NCI-H1092 (cell line): Measurements from ENCODE around the gene GPR63.

Experiments used
- DNase-seq: peaks from one replicate; lab custom pipeline; 2025; lab: John Stamatoyannopoulos, UW

Gene GPR63

GRCh38 chr6:96821034-96821433 is 16.2 kb downstream of the GPR63 start:
- no peak for DNase-seq

GRCh38 chr6:96816301-96816817 is 20.9 kb downstream of the GPR63 start:
- no peak for DNase-seq

GRCh38 chr6:96814625-96815024 is 22.7 kb downstream of the GPR63 start:
- DNase-seq = no peak

- DNase-seq = no peak
Observed at GRCh38 chr6:96812077-96812703, 25.1 kb downstream of the GPR63 start.

- DNase-seq = no peak
Observed at GRCh38 chr6:96811670-96812069, 25.6 kb downstream of the GPR63 start.

GRCh38 chr6:96811136-96811535 is 26.1 kb downstream of the GPR63 start:
- DNase-seq = no peak

- no peak for DNase-seq
Observed at GRCh38 chr6:96809119-96809518, 28.2 kb downstream of the GPR63 start.

- DNase-seq = no peak
Observed at GRCh38 chr6:96803106-96803481, 34.2 kb downstream of the GPR63 start.

- DNase-seq = no peak
Observed at GRCh38 chr6:96795481-96795880, 41.8 kb downstream of the GPR63 start.

GRCh38 chr6:96794980-96795379 is 42.3 kb downstream of the GPR63 start:
- no peak for DNase-seq

GRCh38 chr6:96792561-96793190 is 44.6 kb downstream of the GPR63 start:
- no peak for DNase-seq

- no peak for DNase-seq
Observed at GRCh38 chr6:96789871-96790270, 47.4 kb downstream of the GPR63 start.

- peak; percentile 2 for DNase-seq
Observed at GRCh38 chr6:96787846-96788580, 49.3 kb downstream of the GPR63 start.

GRCh38 chr6:96786336-96786735 is 50.9 kb downstream of the GPR63 start:
- no peak for DNase-seq

GRCh38 chr6:96784650-96785049 is 52.6 kb downstream of the GPR63 start:
- DNase-seq = no peak

- DNase-seq = no peak
Observed at GRCh38 chr6:96783307-96783706, 54.0 kb downstream of the GPR63 start.

GRCh38 chr6:96781557-96781956 is 55.7 kb downstream of the GPR63 start:
- no peak for DNase-seq

- DNase-seq = no peak
Observed at GRCh38 chr6:96777113-96777512, 60.2 kb downstream of the GPR63 start.

GRCh38 chr6:96775727-96776400 is 61.4 kb downstream of the GPR63 start:
- DNase-seq = no peak

GRCh38 chr6:96766769-96767168 is 70.5 kb downstream of the GPR63 start:
- no peak for DNase-seq

- no peak for DNase-seq
Observed at GRCh38 chr6:96762599-96762998, 74.7 kb downstream of the GPR63 start.

- DNase-seq = no peak
Observed at GRCh38 chr6:96761794-96762193, 75.5 kb downstream of the GPR63 start.
